HFF-Myc (cell line): ENCODE data around the gene SPAG6.

Source experiments
- DNase-seq: peaks from one replicate; pipeline ENCODE4 v3.0.0-alpha.2; 2011; ENCODE audit warnings: low read depth; ENCODE audit errors: extremely low read depth
- H3K4me3 ChIP-seq: replicated peaks from 2 replicates; pipeline ENCODE4 v1.5.1; 2011; ENCODE audit warnings: low read depth, mild to moderate bottlenecking, control low read depth, low read length
- TF ChIP-seq, protein P1 (sequence below): IDR thresholded peaks from 2 replicates; pipeline ENCODE4 v1.5.1; 2012; ENCODE audit warnings: mild to moderate bottlenecking, low read depth, low read length, control low read depth; ENCODE audit errors: missing control alignments

Gene SPAG6

DNA sequence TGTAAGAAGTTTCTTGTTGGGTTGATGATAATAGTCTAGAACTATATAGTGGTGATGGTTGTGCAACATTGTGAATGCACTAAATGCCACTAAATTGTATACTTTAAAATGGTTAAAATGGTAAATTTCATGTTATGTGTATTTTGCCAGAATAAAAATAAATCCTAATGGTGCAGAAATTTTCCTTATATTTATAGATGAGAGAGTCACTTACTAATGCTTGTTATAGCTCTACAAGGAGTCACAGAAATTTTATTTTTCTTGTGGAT, 21.1 kb downstream of the SPAG6 start:
- H3K4me3 ChIP-seq, result no peak overlapping the region
- DNase-seq, result no peak
- TF ChIP-seq, protein P1, sequence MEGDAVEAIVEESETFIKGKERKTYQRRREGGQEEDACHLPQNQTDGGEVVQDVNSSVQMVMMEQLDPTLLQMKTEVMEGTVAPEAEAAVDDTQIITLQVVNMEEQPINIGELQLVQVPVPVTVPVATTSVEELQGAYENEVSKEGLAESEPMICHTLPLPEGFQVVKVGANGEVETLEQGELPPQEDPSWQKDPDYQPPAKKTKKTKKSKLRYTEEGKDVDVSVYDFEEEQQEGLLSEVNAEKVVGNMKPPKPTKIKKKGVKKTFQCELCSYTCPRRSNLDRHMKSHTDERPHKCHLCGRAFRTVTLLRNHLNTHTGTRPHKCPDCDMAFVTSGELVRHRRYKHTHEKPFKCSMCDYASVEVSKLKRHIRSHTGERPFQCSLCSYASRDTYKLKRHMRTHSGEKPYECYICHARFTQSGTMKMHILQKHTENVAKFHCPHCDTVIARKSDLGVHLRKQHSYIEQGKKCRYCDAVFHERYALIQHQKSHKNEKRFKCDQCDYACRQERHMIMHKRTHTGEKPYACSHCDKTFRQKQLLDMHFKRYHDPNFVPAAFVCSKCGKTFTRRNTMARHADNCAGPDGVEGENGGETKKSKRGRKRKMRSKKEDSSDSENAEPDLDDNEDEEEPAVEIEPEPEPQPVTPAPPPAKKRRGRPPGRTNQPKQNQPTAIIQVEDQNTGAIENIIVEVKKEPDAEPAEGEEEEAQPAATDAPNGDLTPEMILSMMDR, result no peak

- no peak overlapping the region for H3K4me3 ChIP-seq
- TF ChIP-seq, protein P1, result no peak
- DNase-seq, result no peak
Observed at GRCh38 chr10:22366771-22367170, 21.5 kb downstream of the SPAG6 start.

GRCh38 chr10:22367471-22367870, 22.2 kb downstream of the SPAG6 start:
- TF ChIP-seq, protein P1, result no peak
- DNase-seq, result no peak
- no peak overlapping the region for H3K4me3 ChIP-seq

DNA sequence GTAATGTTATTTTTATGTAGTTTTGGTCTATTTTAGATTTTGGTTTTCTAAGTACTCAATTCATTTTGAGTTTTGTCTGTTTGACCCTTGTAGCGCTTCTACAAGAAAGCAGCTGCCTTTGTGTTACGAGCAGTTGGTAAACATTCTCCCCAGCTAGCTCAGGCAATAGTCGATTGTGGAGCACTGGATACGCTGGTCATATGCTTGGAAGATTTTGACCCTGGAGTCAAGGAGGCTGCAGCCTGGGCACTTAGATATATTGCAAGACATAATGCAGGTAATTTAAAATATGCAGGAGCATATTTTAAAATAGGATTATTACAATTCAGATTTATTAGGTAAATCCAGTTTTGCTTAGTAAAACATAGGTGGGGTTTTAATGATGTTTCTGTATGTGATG, 23.1 kb downstream of the SPAG6 start:
- H3K4me3 ChIP-seq, result no peak overlapping the region
- DNase-seq, result no peak
- TF ChIP-seq, protein P1, result no peak

GRCh38 chr10:22368981-22369380, 23.7 kb downstream of the SPAG6 start:
- TF ChIP-seq, protein P1, result no peak
- DNase-seq, result no peak

GRCh38 chr10:22369434-22370072, 24.3 kb downstream of the SPAG6 start:
- H3K4me3 ChIP-seq, result no peak overlapping the region
- no peak for DNase-seq
- TF ChIP-seq, protein P1, result no peak

More at GRCh38 chr10:22368981-22369380, 23.7 kb downstream of the SPAG6 start:
- no peak overlapping the region for H3K4me3 ChIP-seq

DNA sequence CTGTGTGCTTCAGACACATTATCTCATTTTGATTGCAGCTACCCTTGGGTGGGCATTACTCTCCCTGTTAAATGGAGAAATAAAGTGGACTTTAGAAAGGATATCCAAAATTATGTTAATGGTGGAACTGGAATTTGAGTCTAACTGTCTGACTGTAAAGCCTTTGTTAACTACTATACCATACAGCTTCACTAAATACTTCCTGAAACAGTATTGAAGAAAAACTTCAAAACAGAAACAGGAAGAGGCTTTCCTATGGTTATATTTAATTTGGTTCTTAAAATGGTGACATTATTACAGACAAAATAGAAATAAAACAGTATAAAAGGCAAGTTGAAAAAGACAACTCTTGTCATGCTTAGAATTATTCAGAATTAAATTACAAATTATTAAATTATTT, 25.0 kb downstream of the SPAG6 start:
- TF ChIP-seq, protein P1, result no peak
- no peak overlapping the region for H3K4me3 ChIP-seq
- no peak for DNase-seq
